ENCODE results near the gene MALAT1.
"Not testable (repeated sequence)": the region's sequence is repeated elsewhere in the genome, so short reads cannot be mapped to it uniquely, and the experiment has no call there.

The MALAT1 gene

GRCh38 chr11:65498977-65499712 is at the start of gene MALAT1:
Gene MALAT1 (plus strand): TSS chr11:65499045.
- DNase-seq, result peak; percentile 94

DNA sequence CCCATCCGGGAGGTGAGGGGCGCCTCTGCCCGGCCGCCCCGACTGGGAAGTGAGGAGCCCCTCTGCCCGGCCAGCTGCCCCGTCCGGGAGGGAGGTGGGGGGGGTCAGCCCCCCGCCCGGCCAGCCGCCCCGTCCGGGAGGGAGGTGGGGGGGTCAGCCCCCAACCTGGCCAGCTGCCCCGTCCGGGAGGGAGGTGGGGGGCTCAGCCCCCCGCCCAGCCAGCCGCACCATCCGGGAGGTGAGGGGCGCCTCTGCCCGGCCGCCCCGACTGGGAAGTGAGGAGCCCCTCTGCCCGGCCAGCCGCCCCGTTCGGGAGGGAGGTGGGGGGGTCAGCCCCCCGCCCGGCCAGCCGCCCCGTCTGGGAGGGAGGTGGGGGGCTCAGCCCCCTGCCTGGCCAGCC is 47.5 kb upstream of the MALAT1 start:
- not testable (repeated sequence) for DNase-seq

GRCh38 chr11:65452259-65452658 is 46.6 kb upstream of the MALAT1 start:
- DNase-seq, result not testable (repeated sequence)

DNA sequence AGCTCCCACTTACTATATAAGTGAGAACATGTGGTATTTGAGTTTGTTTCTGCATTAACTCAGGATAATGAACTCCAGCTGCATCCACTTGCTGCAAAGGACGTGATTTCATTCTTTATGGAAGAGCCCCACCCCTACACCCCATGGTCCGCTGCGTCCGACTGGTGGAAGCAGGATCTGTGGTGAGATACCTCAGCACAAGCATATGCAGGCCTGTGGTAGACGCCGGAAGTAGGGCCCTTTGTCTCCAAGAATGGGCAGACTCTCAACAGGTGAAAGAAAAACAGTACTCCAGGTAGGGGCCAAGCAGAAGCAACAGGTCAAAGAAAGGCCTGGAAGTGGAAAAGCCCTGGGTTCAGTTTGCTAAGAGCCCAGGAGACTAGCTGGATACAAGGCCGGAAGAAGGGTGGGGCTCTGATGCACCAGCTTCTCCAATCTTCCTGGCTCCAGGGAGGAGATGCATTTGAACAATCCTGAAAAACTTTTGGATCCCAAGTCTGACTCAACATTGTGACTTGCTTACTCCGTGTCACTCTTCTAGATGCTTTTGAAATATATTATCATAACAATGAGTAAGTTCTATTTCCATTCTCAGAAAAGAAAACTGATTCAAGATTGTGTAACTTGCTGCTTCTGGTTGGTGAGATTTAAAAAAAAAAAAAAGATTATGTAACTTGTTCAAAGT is 45.9 kb upstream of the MALAT1 start:
- no peak for DNase-seq

DNA sequence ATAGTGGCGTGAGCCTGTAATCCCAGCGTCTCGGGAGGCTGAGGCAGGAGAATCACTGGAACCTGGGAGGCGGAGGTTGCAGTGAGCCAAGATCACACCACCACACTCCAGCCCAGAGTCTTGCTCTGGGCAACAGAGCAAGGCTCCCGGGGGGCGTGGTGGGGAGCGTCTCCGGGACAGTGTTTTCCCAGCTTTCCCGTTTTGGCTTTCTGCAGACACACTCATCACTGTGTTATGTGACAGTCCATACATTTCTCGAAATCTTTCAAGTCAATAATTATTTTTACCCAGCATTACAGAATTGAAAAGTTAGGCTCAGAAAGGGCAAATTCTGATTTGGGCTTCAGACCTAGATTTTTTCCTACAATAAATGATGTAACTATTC is 44.5 kb upstream of the MALAT1 start:
- no peak for DNase-seq

DNA sequence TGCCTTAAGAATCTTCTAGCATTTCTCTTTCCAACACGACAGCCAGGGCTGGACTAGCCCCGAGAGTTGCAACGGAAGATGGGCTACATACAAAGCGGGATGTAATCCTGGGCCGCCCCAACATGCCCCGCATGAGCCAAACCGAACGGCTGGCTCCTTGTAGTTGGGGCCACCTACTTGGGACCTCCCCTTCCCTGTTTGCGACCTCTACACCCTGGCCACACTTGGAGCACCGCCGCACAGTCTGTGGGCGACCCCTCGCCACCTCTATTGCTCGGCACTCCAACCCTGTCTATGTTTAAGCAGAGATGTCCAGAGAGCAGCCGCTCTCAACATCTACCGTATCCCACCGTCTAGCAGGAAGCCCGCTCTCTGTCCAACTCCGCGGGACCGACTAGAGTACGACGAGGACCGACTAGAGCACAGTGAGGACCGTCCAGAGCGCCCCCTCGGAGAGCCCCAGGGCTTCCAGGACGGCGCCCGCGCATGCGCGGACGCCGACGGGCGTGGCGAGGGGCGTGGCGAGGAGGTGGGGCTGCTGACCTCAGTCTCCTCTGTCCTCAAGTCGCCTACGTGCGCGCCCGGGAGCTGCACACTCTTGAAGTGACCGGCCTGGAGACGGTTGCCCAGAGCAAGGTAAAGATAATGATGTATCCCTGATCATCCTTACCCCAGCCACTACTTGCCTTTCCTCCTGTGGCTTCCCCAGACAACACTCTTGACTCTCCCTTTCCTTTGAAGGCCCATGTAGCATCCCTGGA is 44.0 kb upstream of the MALAT1 start:
- no peak for DNase-seq

GRCh38 chr11:65456418-65456817 is 42.4 kb upstream of the MALAT1 start:
- DNase-seq, result no peak

- no peak for DNase-seq
Observed at GRCh38 chr11:65459552-65459951, 39.3 kb upstream of the MALAT1 start.

- not testable (repeated sequence) for DNase-seq
Observed at GRCh38 chr11:65465471-65465870, 33.4 kb upstream of the MALAT1 start.

DNA sequence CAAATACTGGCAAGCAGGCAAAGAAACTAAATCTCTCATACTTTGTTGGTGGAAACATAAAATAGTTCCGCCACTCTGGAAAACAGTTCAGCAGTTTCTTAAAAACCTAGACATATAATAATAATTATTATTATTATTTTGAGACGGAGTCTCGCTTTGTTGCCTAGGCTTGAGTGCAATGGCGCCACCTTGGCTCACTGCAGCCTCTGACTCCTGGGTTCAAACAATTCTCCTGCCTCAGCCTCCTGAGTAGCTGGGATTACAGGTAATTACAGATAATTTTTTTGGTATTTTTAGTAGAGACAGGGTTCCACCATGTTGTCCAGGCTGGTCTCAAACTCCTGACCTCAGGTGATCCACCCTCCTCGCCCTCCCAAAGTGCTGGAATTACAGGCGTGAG is 31.5 kb upstream of the MALAT1 start:
- not testable (repeated sequence) for DNase-seq

- no peak for DNase-seq
Observed at GRCh38 chr11:65468874-65469333, 29.9 kb upstream of the MALAT1 start.

GRCh38 chr11:65470433-65471049 is 28.3 kb upstream of the MALAT1 start:
- DNase-seq, result no peak

- no peak for DNase-seq
Observed at GRCh38 chr11:65471447-65471891, 27.4 kb upstream of the MALAT1 start.

DNA sequence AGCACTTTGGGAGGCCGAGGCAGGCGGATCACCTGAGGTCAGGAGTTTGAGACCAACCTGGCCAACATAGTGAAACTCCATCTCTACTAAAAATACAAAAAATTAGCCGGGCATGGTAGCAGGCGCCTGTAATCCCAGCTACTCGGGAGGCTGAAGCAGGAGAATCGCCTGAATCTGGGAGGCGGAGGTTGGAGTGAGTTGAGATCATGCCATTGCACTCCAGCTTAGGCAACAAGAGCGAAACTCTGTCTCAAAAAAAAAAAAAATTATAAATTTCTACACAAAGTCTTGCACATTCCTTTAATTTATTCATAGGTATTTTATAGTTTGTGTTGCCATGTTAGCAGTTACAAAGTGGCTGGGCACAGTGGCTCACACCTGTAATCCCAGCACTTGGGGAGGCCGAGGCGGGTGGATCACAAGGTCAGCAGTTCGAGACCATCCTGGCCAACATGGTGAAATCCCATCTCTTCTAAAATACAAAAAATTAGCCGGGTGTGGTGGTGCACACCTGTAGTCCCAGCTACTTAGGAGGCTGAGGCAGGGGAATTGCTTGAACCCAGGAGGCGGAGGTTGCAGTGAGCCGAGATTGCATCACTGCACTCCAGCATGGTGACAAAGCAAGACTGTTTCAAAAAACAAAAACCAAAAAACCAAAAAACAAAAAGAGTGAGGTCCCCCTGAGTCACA is 26.1 kb upstream of the MALAT1 start:
- DNase-seq, result not testable (repeated sequence)

DNA sequence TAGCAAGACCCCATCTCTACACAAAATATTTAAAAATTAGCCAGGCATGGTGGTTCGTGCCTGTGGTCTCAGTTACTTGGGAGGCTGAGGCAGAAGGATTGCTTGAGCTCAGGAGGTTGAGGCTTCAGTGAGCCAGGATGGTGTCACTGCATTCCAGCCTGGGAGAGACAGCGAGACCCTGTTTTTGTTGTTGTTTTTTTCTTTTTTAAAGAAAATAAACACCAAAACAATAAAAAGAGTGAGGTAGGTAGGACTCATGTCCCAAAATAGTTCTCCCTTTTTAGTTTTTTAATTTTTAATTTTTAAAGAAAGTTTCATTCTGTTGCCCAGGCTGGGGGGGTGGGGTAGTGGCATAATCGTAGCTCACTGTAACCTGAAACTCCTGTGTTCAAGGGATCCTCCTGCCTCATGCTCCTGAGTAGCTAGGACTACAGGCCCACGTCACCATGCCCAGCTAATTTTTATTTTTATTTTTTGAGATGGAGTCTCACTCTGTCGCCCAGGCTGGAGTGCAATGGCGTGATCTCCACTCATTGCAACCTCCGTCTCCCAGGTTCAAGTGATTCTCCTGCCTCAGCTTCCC is 25.5 kb upstream of the MALAT1 start:
- no peak for DNase-seq

DNA sequence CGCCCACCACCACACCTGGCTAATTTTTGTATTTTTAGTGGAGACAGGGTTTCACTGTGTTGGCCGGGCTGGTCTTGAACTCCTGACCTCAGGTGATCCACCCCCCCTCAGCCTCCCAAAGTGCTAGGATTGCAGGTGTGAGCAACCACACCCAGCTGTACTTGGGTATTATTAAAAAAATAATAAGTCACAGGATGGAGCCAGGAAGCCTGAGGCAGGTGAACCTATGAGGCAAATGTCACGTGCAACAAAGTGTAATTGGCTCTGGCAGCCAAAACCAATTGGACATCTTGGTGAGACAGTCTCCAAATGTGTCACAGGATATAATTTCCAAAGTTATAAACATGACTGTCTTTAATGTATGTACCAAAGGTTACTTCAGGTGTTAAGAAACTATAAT is 24.0 kb upstream of the MALAT1 start:
- DNase-seq, result no peak

GRCh38 chr11:65476632-65477148 is 22.2 kb upstream of the MALAT1 start:
- no peak for DNase-seq

DNA sequence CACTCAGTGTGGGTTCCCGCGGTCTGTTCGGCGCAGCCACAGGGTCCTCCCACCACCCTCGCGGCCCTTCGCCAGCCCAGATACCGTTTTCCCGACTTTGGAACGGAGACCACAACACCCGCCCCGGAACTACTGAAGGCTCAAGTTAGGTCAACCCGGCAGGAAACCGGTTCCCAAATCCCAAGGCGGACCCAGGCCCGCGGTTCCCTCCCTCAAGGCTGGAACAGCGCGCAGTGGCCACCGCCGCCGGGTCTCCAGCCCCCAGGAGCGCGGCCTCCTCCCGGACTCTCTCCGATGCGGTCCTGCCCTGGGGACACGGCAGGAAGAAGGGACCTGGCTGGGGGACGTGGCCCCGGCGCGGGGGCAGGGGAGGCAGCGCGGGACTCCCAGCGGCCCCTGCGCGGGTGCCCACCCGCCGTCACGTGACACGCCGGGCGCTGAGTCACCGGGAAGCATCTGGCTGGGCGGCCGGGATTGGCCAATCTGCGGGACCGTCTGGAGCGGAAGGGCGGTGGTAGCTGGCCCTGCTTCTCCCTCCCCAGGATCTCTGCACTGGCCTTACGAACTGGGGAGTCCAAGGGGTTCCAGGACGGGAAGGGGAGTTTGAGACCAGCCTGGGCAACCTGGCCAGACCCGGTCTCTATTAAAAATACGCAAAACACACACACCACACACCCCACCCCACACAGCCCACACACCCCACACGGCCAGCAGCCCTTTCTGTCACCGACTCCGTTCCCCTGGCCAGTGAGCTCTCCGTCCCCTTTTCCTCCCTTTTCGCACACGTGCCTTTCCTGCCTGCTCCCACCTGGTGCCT is 21.5 kb upstream of the MALAT1 start:
- DNase-seq, result peak; percentile 79

DNA sequence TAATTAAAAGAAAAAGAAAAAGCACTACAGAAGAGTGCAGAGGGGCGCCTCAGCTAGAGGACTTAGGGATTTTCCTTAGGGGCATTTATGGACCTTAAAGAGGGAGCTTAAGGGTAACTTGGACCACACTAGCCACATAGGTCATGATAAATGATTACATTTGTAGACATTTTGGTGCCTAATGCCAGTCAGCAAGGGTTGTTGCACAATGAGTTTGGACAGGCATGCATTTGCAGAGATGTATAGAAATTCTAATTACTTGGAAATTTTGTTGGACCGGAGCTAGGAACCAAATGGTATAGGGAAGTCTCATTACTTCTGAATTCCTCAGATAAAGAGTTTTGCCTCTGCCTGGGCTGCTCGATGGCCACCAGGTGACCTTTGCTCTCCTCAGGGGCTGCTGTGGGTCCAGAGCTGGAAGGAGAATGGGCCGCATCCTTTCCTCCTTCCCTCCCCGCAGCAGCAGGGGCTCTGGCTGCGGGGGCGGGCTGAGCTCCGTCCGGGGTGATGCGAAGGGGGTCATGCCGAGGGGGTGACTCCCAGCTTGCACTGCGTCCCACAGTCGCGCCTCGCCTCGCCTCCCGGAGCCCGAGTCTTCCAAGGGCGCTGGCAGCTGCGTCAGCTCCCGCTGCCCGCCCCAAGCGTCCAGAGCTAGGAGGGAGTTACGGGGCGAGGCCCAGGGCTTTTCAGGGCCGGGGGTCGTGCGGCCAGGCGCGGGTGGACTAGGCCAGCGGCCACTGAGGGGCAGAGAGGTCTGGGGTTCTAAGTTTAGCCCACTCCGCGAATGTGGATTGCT is 20.3 kb upstream of the MALAT1 start:
- DNase-seq, result no peak
